MM.1S (cell line): ENCODE data around the gene SNX11.

Experiments used
- DNase-seq: peaks from one replicate; pipeline ENCODE4 v3.0.0-alpha.2; 2015
- H2AFZ ChIP-seq: fragments of 300-600 bp; sonication (generic); 2 replicates; pipeline ENCODE4 v1.6.0; 2016; ENCODE audit warnings: antibody characterized with exemption, low read length
- H3F3A ChIP-seq: fragments of 300-600 bp; sonication (generic); 2 replicates; pipeline ENCODE4 v1.6.1; 2016; ENCODE audit warnings: mild to moderate bottlenecking, antibody characterized with exemption, low read length, moderate library complexity, mixed read lengths; ENCODE audit not compliant: insufficient read depth
- H3K27ac ChIP-seq: fragments of 300-600 bp; sonication (generic); 2 replicates; pipeline ENCODE4 v1.5.1; 2016; ENCODE audit warnings: mild to moderate bottlenecking, low read length
- H3K27me3 ChIP-seq: fragments of 300-600 bp; sonication (generic); replicated peaks from 2 replicates; pipeline ENCODE4 v1.6.0; 2016; ENCODE audit warnings: low read length; ENCODE audit not compliant: insufficient read depth
- H3K36me3 ChIP-seq: fragments of 300-600 bp; sonication (generic); replicated peaks from 2 replicates; pipeline ENCODE4 v1.6.1; 2016; ENCODE audit warnings: mild to moderate bottlenecking, low read length, mixed read lengths; ENCODE audit not compliant: insufficient read depth
- H3K4me1 ChIP-seq: fragments of 300-600 bp; sonication (generic); 2 replicates; pipeline ENCODE4 v1.6.1; 2016; ENCODE audit warnings: low read length, mixed read lengths
- H3K4me2 ChIP-seq: fragments of 300-600 bp; sonication (generic); 2 replicates; pipeline ENCODE4 v1.6.0; 2016; ENCODE audit warnings: low read depth, low read length
- H3K4me3 ChIP-seq: fragments of 300-600 bp; sonication (generic); 2 replicates; pipeline ENCODE4 v1.5.1; 2016; ENCODE audit warnings: low read length, mixed read lengths
- H3K79me2 ChIP-seq: fragments of 300-600 bp; sonication (generic); 2 replicates; pipeline ENCODE4 v1.6.1; 2016; ENCODE audit warnings: mixed run types, low read length, mixed read lengths
- H3K9ac ChIP-seq: fragments of 300-600 bp; sonication (generic); 2 replicates; pipeline ENCODE4 v1.6.1; 2016; ENCODE audit warnings: low read length, mixed read lengths
- H3K9me2 ChIP-seq: fragments of 300-600 bp; sonication (generic); replicated peaks from 2 replicates; pipeline ENCODE4 v1.6.1; 2016; ENCODE audit warnings: mild to moderate bottlenecking, low read length, mixed read lengths; ENCODE audit not compliant: insufficient read depth
- H3K9me3 ChIP-seq: fragments of 300-600 bp; sonication (generic); replicated peaks from 2 replicates; pipeline ENCODE4 v1.6.1; 2016; ENCODE audit warnings: mild to moderate bottlenecking, low read length, mixed read lengths; ENCODE audit not compliant: insufficient read depth
- H4K20me1 ChIP-seq: fragments of 300-600 bp; sonication (generic); 2 replicates; pipeline ENCODE4 v1.6.1; 2016; ENCODE audit warnings: mild to moderate bottlenecking, low read length, moderate library complexity, mixed read lengths; ENCODE audit not compliant: insufficient read depth
- EZH2 ChIP-seq: fragments of 300-600 bp; sonication (generic); optimal IDR thresholded peaks from 2 replicates; pipeline ENCODE3; 2017; ENCODE audit warnings: low read depth, mild to moderate bottlenecking, antibody characterized with exemption, low read length, mixed read lengths
- EZH2phosphoT487 ChIP-seq: fragments of 300-600 bp; sonication (generic); IDR thresholded peaks from 2 replicates; pipeline ENCODE4 v1.6.1; 2018; ENCODE audit warnings: antibody characterized with exemption, low read length
- TF ChIP-seq, protein P1 (sequence below): fragments of 300-600 bp; sonication (generic); IDR thresholded peaks from 2 replicates; pipeline ENCODE4 v1.5.1; 2016; ENCODE audit warnings: antibody characterized with exemption, low read length, mixed read lengths

Gene SNX11

GRCh38 chr17:48113201-48113676 lies 5.7 kb downstream of the SNX11 start:
- H3K9me2 ChIP-seq = no peaks in the 10 kb centered on the region
- H3K27me3 ChIP-seq = no peaks in the 10 kb centered on the region
- H3K9ac ChIP-seq = no peak overlapping the region
- H3K79me2 ChIP-seq = peaks cover 45% of the 10 kb centered on the region
- H3K4me1 ChIP-seq = peaks cover 5% of the 10 kb centered on the region; the same call in 1 of the 2 replicates
- H3F3A ChIP-seq = peaks cover 4% of the 10 kb centered on the region; the same call in 1 of the 2 replicates
- no peaks in the 10 kb centered on the region for H3K36me3 ChIP-seq
- H3K4me3 ChIP-seq = no peak overlapping the region
- no peak overlapping the region for H3K4me2 ChIP-seq
- H4K20me1 ChIP-seq = no peaks in the 10 kb centered on the region; the same call in 1 of the 2 replicates
- no peak for DNase-seq
- no peaks in the 10 kb centered on the region for H3K9me3 ChIP-seq
- H2AFZ ChIP-seq = no peak overlapping the region
- TF ChIP-seq EZH2 (no peak), EZH2phosphoT487 (no peak)
- TF ChIP-seq, protein P1, sequence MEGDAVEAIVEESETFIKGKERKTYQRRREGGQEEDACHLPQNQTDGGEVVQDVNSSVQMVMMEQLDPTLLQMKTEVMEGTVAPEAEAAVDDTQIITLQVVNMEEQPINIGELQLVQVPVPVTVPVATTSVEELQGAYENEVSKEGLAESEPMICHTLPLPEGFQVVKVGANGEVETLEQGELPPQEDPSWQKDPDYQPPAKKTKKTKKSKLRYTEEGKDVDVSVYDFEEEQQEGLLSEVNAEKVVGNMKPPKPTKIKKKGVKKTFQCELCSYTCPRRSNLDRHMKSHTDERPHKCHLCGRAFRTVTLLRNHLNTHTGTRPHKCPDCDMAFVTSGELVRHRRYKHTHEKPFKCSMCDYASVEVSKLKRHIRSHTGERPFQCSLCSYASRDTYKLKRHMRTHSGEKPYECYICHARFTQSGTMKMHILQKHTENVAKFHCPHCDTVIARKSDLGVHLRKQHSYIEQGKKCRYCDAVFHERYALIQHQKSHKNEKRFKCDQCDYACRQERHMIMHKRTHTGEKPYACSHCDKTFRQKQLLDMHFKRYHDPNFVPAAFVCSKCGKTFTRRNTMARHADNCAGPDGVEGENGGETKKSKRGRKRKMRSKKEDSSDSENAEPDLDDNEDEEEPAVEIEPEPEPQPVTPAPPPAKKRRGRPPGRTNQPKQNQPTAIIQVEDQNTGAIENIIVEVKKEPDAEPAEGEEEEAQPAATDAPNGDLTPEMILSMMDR = no peak
- no peak overlapping the region for H3K27ac ChIP-seq

DNA sequence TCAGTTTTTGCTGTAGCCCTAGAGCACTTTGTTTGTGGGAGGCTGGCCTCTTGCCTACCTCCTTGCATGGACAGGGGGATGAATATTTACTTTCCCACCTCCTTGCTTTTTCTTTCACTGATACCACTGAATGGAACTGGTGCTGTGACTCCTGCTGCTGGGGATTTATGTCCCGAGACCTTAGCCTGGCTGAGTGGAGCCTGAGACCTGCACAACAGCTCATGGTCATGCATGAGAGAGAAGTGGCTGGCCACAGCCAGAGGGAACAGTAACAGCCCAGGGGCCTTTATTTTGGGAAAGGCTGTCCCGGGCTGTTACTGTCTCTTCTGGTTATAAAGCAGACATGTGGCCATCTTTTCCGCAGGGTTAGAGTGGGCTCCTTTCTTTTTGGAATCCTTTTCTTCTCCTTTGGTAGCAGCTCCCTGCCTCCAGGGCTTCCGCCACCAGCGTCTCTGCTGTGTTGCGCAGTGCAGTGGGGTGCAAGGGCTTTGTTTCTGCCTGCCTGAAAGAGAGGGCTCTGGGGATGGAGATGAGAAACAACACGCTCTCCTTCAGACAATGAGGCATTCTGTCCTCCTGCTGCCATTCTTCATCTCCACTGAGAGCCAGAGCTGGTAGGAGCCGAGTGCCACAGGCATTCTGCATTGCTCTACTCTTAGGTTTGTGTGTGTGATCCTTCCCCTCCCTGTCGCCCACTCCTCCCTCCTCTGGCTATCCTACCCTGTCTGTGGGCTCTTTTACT lies 14.5 kb downstream of the SNX11 start:
- Histone ChIP-seq H3K36me3 (peaks cover 3% of the 10 kb centered on the region; the same call in 1 of the 2 replicates), H3K27me3 (no peaks in the 10 kb centered on the region), H3K79me2 (no peaks in the 10 kb centered on the region), H3K9ac (no peak overlapping the region), H3K4me3 (no peak overlapping the region), H3K27ac (no peak overlapping the region), H4K20me1 (no peaks in the 10 kb centered on the region), H3F3A (no peaks in the 10 kb centered on the region), H3K9me3 (no peaks in the 10 kb centered on the region), H3K4me2 (no peak overlapping the region), H3K9me2 (no peaks in the 10 kb centered on the region), H2AFZ (no peak overlapping the region), H3K4me1 (no peaks in the 10 kb centered on the region)
- no peak for TF ChIP-seq EZH2phosphoT487
- TF ChIP-seq, protein P1 = no peak
- TF ChIP-seq EZH2 = no peak
- no peak for DNase-seq

GRCh38 chr17:48122665-48123045 lies 15.1 kb downstream of the SNX11 start:
- no peak overlapping the region for H3K4me2 ChIP-seq
- no peak overlapping the region for H3K9ac ChIP-seq
- H3K79me2 ChIP-seq = no peaks in the 10 kb centered on the region
- TF ChIP-seq EZH2 (no peak), EZH2phosphoT487 (no peak)
- TF ChIP-seq, protein P1 = no peak
- H3K4me1 ChIP-seq = no peaks in the 10 kb centered on the region
- no peak overlapping the region for H3K4me3 ChIP-seq
- H3K9me3 ChIP-seq = no peaks in the 10 kb centered on the region
- no peaks in the 10 kb centered on the region for H4K20me1 ChIP-seq
- H3K36me3 ChIP-seq = peaks cover 3% of the 10 kb centered on the region; the same call in 1 of the 2 replicates
- DNase-seq = no peak
- no peak overlapping the region for H2AFZ ChIP-seq
- no peaks in the 10 kb centered on the region for H3F3A ChIP-seq
- no peaks in the 10 kb centered on the region for H3K27me3 ChIP-seq
- no peaks in the 10 kb centered on the region for H3K9me2 ChIP-seq
- no peak overlapping the region for H3K27ac ChIP-seq
